ENCODE data around the gene SNHG17. TPM values are rescaled to one million over a fixed set of nuclear protein-coding genes. Genes with fewer than 3 reads are reported as not detected.

Gene SNHG17
- total RNA-seq, 1 donor from 2014 or later: 39.3 TPM

DNA sequence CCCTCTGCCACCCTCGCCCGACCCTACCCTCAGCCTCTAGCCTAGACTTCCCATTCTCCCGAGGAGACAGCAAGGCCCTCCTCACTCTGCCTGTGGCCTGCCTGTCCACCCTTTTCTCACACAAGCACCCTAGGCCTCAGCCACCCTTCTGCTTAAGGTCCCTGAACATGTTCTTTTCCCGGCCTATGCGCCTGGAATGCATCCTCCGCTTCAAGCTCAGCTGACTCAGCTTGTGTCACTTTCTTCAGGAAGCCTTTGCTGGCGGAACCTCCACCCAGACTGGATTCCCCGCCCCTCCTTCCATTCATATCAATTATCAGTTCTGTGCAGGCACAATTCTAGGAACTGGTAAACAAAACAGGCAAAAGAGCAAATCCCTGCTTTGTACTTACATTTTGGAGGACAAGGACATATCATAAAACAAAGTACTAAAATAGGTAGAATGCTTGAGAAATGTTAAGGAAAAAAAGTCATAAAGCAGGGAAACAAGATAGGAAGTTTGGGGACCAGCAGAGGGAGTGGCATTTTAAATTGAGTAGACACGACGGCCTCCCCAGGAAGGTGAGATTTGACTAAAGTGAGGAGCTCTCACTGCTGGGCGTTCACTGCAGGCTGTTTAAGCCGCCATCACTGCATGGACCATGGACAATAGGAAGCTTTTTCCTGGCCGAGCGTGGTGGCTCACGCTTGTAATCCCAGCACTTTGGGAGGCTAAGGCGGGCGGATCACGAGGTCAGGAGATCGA is 17.9 kb upstream of the SNHG17 start:
- H3K9ac ChIP-seq (ENCODE audit: low read length): peak overlapping the region; percentile 65
- Mint-ChIP-seq H3K36me3 (ENCODE audit: low read depth, unreplicated experiment) (peaks cover 23% of the 10 kb centered on the region), H3K27me3 (ENCODE audit: low read depth, unreplicated experiment) (no peaks in the 10 kb centered on the region), H3K27ac (ENCODE audit: unreplicated experiment) (peak overlapping the region; percentile 82), H3K9me3 (ENCODE audit: unreplicated experiment) (no peaks in the 10 kb centered on the region), H3K4me1 (ENCODE audit: low read depth, unreplicated experiment) (peaks cover 36% of the 10 kb centered on the region), H3K4me3 (ENCODE audit: unreplicated experiment) (no peak overlapping the region)
- TF ChIP-seq EZH2 (IDR thresholded peaks at IDR 0.05; ENCODE audit: insufficient read depth, low read length): no peak
- TF ChIP-seq, protein P1, sequence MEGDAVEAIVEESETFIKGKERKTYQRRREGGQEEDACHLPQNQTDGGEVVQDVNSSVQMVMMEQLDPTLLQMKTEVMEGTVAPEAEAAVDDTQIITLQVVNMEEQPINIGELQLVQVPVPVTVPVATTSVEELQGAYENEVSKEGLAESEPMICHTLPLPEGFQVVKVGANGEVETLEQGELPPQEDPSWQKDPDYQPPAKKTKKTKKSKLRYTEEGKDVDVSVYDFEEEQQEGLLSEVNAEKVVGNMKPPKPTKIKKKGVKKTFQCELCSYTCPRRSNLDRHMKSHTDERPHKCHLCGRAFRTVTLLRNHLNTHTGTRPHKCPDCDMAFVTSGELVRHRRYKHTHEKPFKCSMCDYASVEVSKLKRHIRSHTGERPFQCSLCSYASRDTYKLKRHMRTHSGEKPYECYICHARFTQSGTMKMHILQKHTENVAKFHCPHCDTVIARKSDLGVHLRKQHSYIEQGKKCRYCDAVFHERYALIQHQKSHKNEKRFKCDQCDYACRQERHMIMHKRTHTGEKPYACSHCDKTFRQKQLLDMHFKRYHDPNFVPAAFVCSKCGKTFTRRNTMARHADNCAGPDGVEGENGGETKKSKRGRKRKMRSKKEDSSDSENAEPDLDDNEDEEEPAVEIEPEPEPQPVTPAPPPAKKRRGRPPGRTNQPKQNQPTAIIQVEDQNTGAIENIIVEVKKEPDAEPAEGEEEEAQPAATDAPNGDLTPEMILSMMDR (IDR thresholded peaks at IDR 0.05; ENCODE audit: insufficient read depth, low read depth, low read length): no peak
- no peaks in the 10 kb centered on the region for H4K20me1 ChIP-seq (ENCODE audit: insufficient read depth, low read length)
- peaks cover 11% of the 10 kb centered on the region for H3K79me2 ChIP-seq (ENCODE audit: insufficient read depth, low read length)
- no peaks in the 10 kb centered on the region for H3K27me3 ChIP-seq (ENCODE audit: insufficient read depth, low read length)
- H3K4me3 ChIP-seq (ENCODE audit: insufficient read depth, low read depth, low read length): no peak overlapping the region
- H3K36me3 ChIP-seq (ENCODE audit: insufficient read depth, low read length): no peaks in the 10 kb centered on the region
- peak; percentile 75 for DNase-seq (ENCODE audit: low read depth)
- H3K4me2 ChIP-seq (ENCODE audit: low read length): peak overlapping the region; percentile 46
- peak overlapping the region; percentile 68 for H2AFZ ChIP-seq (ENCODE audit: low read depth, low read length)
- no peak for FAIRE-seq
- peaks cover 38% of the 10 kb centered on the region for H3K4me1 ChIP-seq (ENCODE audit: insufficient read depth, low read length)
- no peaks in the 10 kb centered on the region for H3K9me3 ChIP-seq (ENCODE audit: insufficient read depth, low read depth, low read length)
- H3K27ac ChIP-seq (ENCODE audit: low read depth, low read length): peak overlapping the region; percentile 82

DNA sequence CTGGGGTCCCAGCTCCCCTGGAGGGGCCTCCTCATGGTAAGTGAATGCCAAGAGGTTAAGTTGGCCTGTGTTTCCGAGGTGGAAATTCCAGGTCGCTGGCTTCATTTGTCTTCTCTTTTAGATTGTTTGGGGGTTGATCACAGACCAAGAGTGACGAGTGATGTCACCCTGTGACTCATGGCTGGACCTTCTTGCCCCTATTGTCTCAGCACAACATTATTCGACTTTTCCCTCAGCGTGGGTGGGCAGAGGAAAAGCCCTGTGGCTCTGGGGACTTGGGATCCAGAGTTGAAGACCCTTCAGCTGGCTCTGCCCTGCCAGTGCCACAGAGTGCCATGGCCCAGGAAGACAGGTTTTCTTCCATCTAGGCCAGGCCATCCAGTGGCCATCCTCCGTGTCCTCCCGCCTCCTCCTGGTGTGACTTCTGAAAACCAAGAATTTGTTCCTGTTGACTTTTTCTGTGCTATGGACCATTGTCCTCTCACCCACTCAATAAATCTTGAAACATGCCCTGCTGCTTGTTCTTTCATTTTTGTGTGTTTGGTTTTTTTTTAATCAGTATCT is 15.4 kb upstream of the SNHG17 start:
- Histone ChIP-seq H3K4me2 (ENCODE audit: low read length) (peak overlapping the region; percentile 63), H3K4me3 (ENCODE audit: insufficient read depth, low read depth, low read length) (no peak overlapping the region), H3K36me3 (ENCODE audit: insufficient read depth, low read length) (no peaks in the 10 kb centered on the region), H3K27me3 (ENCODE audit: insufficient read depth, low read length) (no peaks in the 10 kb centered on the region), H3K79me2 (ENCODE audit: insufficient read depth, low read length) (peaks cover 25% of the 10 kb centered on the region), H3K9ac (ENCODE audit: low read length) (peak overlapping the region; percentile 47), H4K20me1 (ENCODE audit: insufficient read depth, low read length) (no peaks in the 10 kb centered on the region), H2AFZ (ENCODE audit: low read depth, low read length) (peak overlapping the region; percentile 7), H3K4me1 (ENCODE audit: insufficient read depth, low read length) (peaks cover 45% of the 10 kb centered on the region), H3K9me3 (ENCODE audit: insufficient read depth, low read depth, low read length) (no peaks in the 10 kb centered on the region), H3K27ac (ENCODE audit: low read depth, low read length) (peak overlapping the region; percentile 86)
- peak overlapping the region; percentile 75 for H3K27ac Mint-ChIP-seq (ENCODE audit: unreplicated experiment)
- DNase-seq (ENCODE audit: low read depth): peak; percentile 78
- TF ChIP-seq, protein P1 (IDR thresholded peaks at IDR 0.05; ENCODE audit: insufficient read depth, low read depth, low read length): no peak
- TF ChIP-seq EZH2 (IDR thresholded peaks at IDR 0.05; ENCODE audit: insufficient read depth, low read length): no peak
- H3K9me3 Mint-ChIP-seq (ENCODE audit: unreplicated experiment): no peaks in the 10 kb centered on the region
- peaks cover 42% of the 10 kb centered on the region for H3K4me1 Mint-ChIP-seq (ENCODE audit: low read depth, unreplicated experiment)
- no peak overlapping the region for H3K4me3 Mint-ChIP-seq (ENCODE audit: unreplicated experiment)
- peaks cover 23% of the 10 kb centered on the region for H3K36me3 Mint-ChIP-seq (ENCODE audit: low read depth, unreplicated experiment)
- no peaks in the 10 kb centered on the region for H3K27me3 Mint-ChIP-seq (ENCODE audit: low read depth, unreplicated experiment)
- no peak for FAIRE-seq

DNA sequence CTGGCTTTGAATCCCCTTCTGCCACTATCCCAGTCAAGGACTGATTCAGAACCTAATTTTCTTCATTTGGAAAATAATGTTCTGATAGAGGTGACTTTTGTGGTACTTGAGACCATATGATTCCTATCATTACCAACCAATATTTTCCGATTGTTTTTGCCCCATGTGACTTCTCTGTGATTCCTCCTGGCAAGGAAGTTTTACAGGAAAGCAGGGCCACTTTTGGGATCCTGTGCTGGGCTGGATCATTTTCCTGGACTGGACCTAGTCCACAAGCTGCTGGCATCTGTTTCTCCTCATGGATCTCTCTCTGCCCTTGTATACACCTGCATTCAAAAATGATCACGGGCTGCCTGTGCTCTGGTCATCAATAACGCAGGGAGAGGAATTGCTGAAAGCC is 13.9 kb upstream of the SNHG17 start:
- H3K9me3 Mint-ChIP-seq (ENCODE audit: unreplicated experiment): no peaks in the 10 kb centered on the region
- no peaks in the 10 kb centered on the region for H3K27me3 Mint-ChIP-seq (ENCODE audit: low read depth, unreplicated experiment)
- Histone ChIP-seq H3K27me3 (ENCODE audit: insufficient read depth, low read length) (no peaks in the 10 kb centered on the region), H3K79me2 (ENCODE audit: insufficient read depth, low read length) (peaks cover 25% of the 10 kb centered on the region), H3K9me3 (ENCODE audit: insufficient read depth, low read depth, low read length) (no peaks in the 10 kb centered on the region), H2AFZ (ENCODE audit: low read depth, low read length) (no peak overlapping the region), H3K36me3 (ENCODE audit: insufficient read depth, low read length) (no peaks in the 10 kb centered on the region), H3K4me3 (ENCODE audit: insufficient read depth, low read depth, low read length) (no peak overlapping the region), H3K4me2 (ENCODE audit: low read length) (no peak overlapping the region), H3K27ac (ENCODE audit: low read depth, low read length) (no peak overlapping the region), H3K9ac (ENCODE audit: low read length) (no peak overlapping the region), H3K4me1 (ENCODE audit: insufficient read depth, low read length) (peaks cover 44% of the 10 kb centered on the region), H4K20me1 (ENCODE audit: insufficient read depth, low read length) (no peaks in the 10 kb centered on the region)
- peaks cover 42% of the 10 kb centered on the region for H3K4me1 Mint-ChIP-seq (ENCODE audit: low read depth, unreplicated experiment)
- no peak overlapping the region for H3K27ac Mint-ChIP-seq (ENCODE audit: unreplicated experiment)
- DNase-seq (ENCODE audit: low read depth) (no peak), FAIRE-seq (no peak)
- no peak overlapping the region for H3K4me3 Mint-ChIP-seq (ENCODE audit: unreplicated experiment)
- TF ChIP-seq EZH2 (IDR thresholded peaks at IDR 0.05; ENCODE audit: insufficient read depth, low read length): no peak
- TF ChIP-seq, protein P1 (IDR thresholded peaks at IDR 0.05; ENCODE audit: insufficient read depth, low read depth, low read length): no peak
- H3K36me3 Mint-ChIP-seq (ENCODE audit: low read depth, unreplicated experiment): peaks cover 23% of the 10 kb centered on the region

Data from astrocyte (in vitro differentiated cells and primary cell).